Measurements from ENCODE around the gene WDR90. TPM values are rescaled to one million over a fixed set of nuclear protein-coding genes. Genes with fewer than 3 reads are reported as not detected.

WDR90 gene
- total RNA-seq, 1 experiment from 2014 or later: 57.8 TPM

GRCh38 chr16:716200-716568 lies 67.0 kb downstream of the WDR90 start:
- ChIA-PET POLR2A (interaction anchor here (1.1 kb wide), 1 partner anchor 12 kb away, joined by 4 read pairs; no protein-coding TSS in a partner anchor), CTCF (interaction anchor here (0.6 to 1.7 kb wide), 5 partner anchors 9 to 72 kb away, joined by 3 to 10 read pairs (median 5); partner anchors contain the start of genes CHTF18, CIAO3 and WDR24)
- peak overlapping the region; percentile 29 for H3K4me3 ChIP-seq (ENCODE audit: low read depth, low read length)
- H3K27me3 ChIP-seq (replicated peaks; ENCODE audit: control insufficient read depth, insufficient read depth, low read length): no peaks in the 10 kb centered on the region
- no peak for TF ChIP-seq CTCF (IDR thresholded peaks at IDR 0.05; ENCODE audit: insufficient read depth in 1 of 2, low read depth in 1 of 2, low read length in 1 of 2, severe bottlenecking in 1 of 2, unreplicated experiment in 1 of 2)
- intact Hi-C loops (cut with micrococcal nuclease; ENCODE audit: unreplicated experiment): loop anchor here (10.0 kb wide), 1 partner anchor 69 kb away; the partner anchor contains the start of genes CHTF18 and RPUSD1
- Mint-ChIP-seq H3K4me1 (ENCODE audit: low read depth, unreplicated experiment) (peaks cover 7% of the 10 kb centered on the region), H3K9me3 (ENCODE audit: unreplicated experiment) (no peaks in the 10 kb centered on the region), H3K36me3 (ENCODE audit: insufficient read depth, unreplicated experiment) (peaks cover 17% of the 10 kb centered on the region), H3K4me3 (ENCODE audit: unreplicated experiment) (peak overlapping the region; percentile 66), H3K27me3 (ENCODE audit: insufficient read depth, unreplicated experiment) (no peaks in the 10 kb centered on the region), H3K27ac (ENCODE audit: unreplicated experiment) (no peak overlapping the region)
- H3K36me3 ChIP-seq (ENCODE audit: control insufficient read depth, insufficient read depth, low read length): no peaks in the 10 kb centered on the region
- H3K9me3 ChIP-seq: no peaks in the 10 kb centered on the region
- peaks cover 30% of the 10 kb centered on the region for H3K4me1 ChIP-seq
- BruUV-seq (replicated peaks): no TSS peak
- no peak for DNase-seq

DNA sequence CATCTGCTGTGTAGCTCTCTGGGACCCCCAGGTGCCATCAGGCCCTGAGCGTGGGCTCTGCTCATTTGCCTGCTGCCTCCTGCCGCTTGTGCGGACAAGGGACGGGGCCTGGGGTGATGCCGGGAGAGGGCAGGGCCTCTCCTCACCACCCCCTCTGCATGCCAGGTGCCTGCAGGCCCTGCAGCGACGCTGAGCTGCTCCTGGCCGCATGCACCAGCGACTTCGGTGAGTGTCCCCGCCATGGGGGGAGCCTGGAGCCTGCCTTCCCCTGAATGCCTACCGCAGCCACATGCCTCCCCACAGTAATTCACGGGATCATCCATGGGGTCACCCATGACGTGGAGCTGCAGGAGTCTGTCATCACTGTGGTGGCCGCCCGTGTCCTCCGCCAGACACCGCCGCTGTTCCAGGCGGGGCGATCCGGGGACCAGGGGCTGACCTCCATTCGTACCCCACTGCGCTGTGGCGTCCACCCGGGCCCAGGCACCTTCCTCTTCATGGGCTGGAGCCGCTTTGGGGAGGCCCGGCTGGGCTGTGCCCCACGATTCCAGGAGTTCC lies 67.7 kb downstream of the WDR90 start:
- Mint-ChIP-seq H3K27me3 (ENCODE audit: insufficient read depth, unreplicated experiment) (no peaks in the 10 kb centered on the region), H3K36me3 (ENCODE audit: insufficient read depth, unreplicated experiment) (peaks cover 17% of the 10 kb centered on the region), H3K4me3 (ENCODE audit: unreplicated experiment) (peak overlapping the region; percentile 66), H3K9me3 (ENCODE audit: unreplicated experiment) (no peaks in the 10 kb centered on the region), H3K4me1 (ENCODE audit: low read depth, unreplicated experiment) (peaks cover 7% of the 10 kb centered on the region), H3K27ac (ENCODE audit: unreplicated experiment) (no peak overlapping the region)
- intact Hi-C loops (cut with micrococcal nuclease; ENCODE audit: unreplicated experiment): loop anchor here (10.0 kb wide), 1 partner anchor 68 kb away; the partner anchor contains the start of genes CHTF18 and RPUSD1
- BruUV-seq (replicated peaks): no TSS peak
- POLR2A ChIA-PET: interaction anchor here (1.1 kb wide), 1 partner anchor 11 kb away, joined by 4 read pairs; no protein-coding TSS in a partner anchor
- Histone ChIP-seq H3K27me3 (replicated peaks; ENCODE audit: control insufficient read depth, insufficient read depth, low read length) (no peaks in the 10 kb centered on the region), H3K4me3 (ENCODE audit: low read depth, low read length) (no peak overlapping the region), H3K9me3 (no peaks in the 10 kb centered on the region), H3K36me3 (ENCODE audit: control insufficient read depth, insufficient read depth, low read length) (no peaks in the 10 kb centered on the region), H3K4me1 (peaks cover 34% of the 10 kb centered on the region)
- CTCF ChIA-PET: no interaction called here
- DNase-seq: no peak
- TF ChIP-seq CTCF (IDR thresholded peaks at IDR 0.05; ENCODE audit: insufficient read depth in 1 of 2, low read depth in 1 of 2, low read length in 1 of 2, severe bottlenecking in 1 of 2, unreplicated experiment in 1 of 2): no peak

Other genes with a start within 250 kb of the WDR90 start
- 50.2 and 52.6 TPM in 2 replicates for gene DECR2, start 247.5 kb upstream of the WDR90 start, total RNA-seq (2022)
- 31.3 and 35.8 TPM in 2 replicates for gene RAB11FIP3, start 223.7 kb upstream of the WDR90 start, total RNA-seq (2022)
- 85.3 and 87.9 TPM in 2 replicates for gene CAPN15, start 121.7 kb upstream of the WDR90 start, total RNA-seq (2022)
- 0.14 TPM in 1 of 2 replicates, not detected in the other for gene PRR35, start 89.0 kb upstream of the WDR90 start, total RNA-seq (2022)
- not detected in 2 replicates for gene NHLRC4, start 82.4 kb upstream of the WDR90 start, total RNA-seq (2022)
- 45.3 and 45.8 TPM in 2 replicates for gene PIGQ, start 79.4 kb upstream of the WDR90 start, total RNA-seq (2022)
- 18.7 and 19.1 TPM in 2 replicates for gene RAB40C, start 59.3 kb upstream of the WDR90 start, total RNA-seq (2022)
- gene WFIKKN1, start 18.4 kb upstream of the WDR90 start, total RNA-seq (2022): 0.39 and 0.54 TPM in 2 replicates
- gene METTL26, start 13.1 kb upstream of the WDR90 start, total RNA-seq (2022): 67.1 and 67.4 TPM in 2 replicates
- 33.0 and 40.7 TPM in 2 replicates for gene MCRIP2, start 7.5 kb upstream of the WDR90 start, total RNA-seq (2022)
- 96.7 and 106 TPM in 2 replicates for gene RHOT2, start 18.8 kb downstream of the WDR90 start, total RNA-seq (2022)
- 2.9 and 3.2 TPM in 2 replicates for gene RHBDL1, start 26.3 kb downstream of the WDR90 start, total RNA-seq (2022)
- 77.8 and 86.6 TPM in 2 replicates for gene STUB1, start 31.0 kb downstream of the WDR90 start, total RNA-seq (2022)
- 46.7 and 52.4 TPM in 2 replicates for gene JMJD8, start 35.0 kb downstream of the WDR90 start, total RNA-seq (2022)
- gene WDR24, start 41.0 kb downstream of the WDR90 start, total RNA-seq (2022): 10.8 and 11.7 TPM in 2 replicates
- gene FBXL16, start 56.4 kb downstream of the WDR90 start, total RNA-seq (2022): 5.9 and 10.5 TPM in 2 replicates
- gene METRN, start 65.8 kb downstream of the WDR90 start, total RNA-seq (2022): 20.0 and 23.4 TPM in 2 replicates
- 39.7 and 42.6 TPM in 2 replicates for gene ANTKMT, start 71.8 kb downstream of the WDR90 start, total RNA-seq (2022)
- 3.5 and 4.6 TPM in 2 replicates for gene CCDC78, start 77.1 kb downstream of the WDR90 start, total RNA-seq (2022)
- 6.8 and 9.7 TPM in 2 replicates for gene HAGHL, start 77.7 kb downstream of the WDR90 start, total RNA-seq (2022)
- 42.9 and 44.5 TPM in 2 replicates for gene CIAO3, start 91.6 kb downstream of the WDR90 start, total RNA-seq (2022)
- 0.36 and 0.39 TPM in 2 replicates for gene MSLN, start 111.4 kb downstream of the WDR90 start, total RNA-seq (2022)
- gene RPUSD1, start 139.0 kb downstream of the WDR90 start, total RNA-seq (2022): 42.2 and 44.0 TPM in 2 replicates
- 97.6 and 102 TPM in 2 replicates for gene CHTF18, start 139.3 kb downstream of the WDR90 start, total RNA-seq (2022)
- not detected in 2 replicates for gene GNG13, start 151.4 kb downstream of the WDR90 start, total RNA-seq (2022)

Data from Caco-2 (cell line).